ENCODE measurements around the gene LHX5.
"Not testable (repeated sequence)": the region's sequence is repeated elsewhere in the genome, so short reads cannot be mapped to it uniquely, and the experiment has no call there.

The LHX5 gene

GRCh38 chr12:113471619-113472171 lies at the start of gene LHX5:
Gene LHX5, minus strand, starts transcription at chr12:113471871. Its CDS starts 373 bp downstream, at chr12:113471498.
- DNase-seq = peak in 2 of 3 experiments; percentile 63 to 81

GRCh38 chr12:113519464-113520307 lies 48.0 kb upstream of the LHX5 start:
- peak in 2 of 3 experiments; percentile 36 to 44 for DNase-seq

DNA sequence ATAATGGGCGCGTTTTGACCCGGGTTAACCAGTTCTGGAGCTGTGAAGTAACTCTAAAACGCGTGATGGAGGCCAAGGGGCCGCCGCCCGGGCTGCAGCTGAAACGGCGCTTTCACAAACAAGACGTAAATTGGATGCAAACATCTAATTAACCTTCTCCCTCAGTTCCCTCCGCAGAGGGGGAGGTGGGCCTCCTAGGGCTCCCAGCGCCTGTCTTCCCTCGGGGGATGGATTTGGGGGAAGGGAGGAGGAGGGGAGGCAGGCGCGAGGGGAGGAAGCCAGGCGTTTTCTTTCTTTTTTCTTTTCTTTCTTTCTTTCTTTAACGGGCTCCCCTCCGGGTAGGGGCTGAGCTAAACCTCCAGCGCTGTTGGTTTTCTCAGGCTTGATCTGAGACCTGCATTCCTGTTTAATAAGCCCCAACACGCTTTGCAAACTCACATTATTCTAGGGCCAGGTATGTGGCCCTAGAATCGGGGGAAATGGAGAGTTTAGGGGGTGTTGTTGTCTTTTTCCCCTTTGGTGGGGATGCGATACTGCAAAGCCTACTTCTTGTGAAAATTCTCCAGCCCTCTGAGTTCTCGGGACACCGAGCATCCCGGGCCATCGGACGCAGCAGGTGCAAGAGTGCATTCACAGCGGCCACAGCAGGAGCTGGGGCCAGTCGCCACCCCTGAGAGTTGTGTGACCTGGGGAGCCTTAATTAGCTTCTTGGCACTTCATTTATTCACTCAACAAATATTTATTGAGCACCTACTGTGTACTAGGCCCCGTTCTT lies 43.6 kb upstream of the LHX5 start:
- DNase-seq = peak in 2 of 3 experiments; percentile 75 to 91

DNA sequence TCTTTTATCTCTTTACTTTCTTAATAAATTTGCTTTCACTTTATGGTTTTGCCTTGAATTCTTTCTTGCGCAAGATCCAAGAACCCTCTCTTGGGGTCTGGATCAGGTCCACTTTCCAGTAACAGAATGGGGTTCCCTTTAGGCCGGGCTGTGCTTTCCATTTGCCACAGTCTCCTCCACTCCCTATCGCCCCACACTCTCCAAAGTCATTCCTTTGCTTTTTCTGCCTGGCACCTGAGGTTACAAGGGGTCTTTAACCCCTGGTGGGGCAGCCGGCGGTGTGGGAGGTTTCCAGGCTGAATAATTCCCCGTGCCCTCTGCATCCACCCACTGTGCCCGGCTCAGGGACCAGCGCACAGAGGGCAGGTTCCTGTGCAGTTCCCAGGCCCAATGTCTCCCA lies 42.9 kb upstream of the LHX5 start:
- no peak for DNase-seq

GRCh38 chr12:113512568-113512967 lies 40.9 kb upstream of the LHX5 start:
- no peak for DNase-seq

- DNase-seq = peak in 1 of 3 experiments; percentile 23
Observed at GRCh38 chr12:113506867-113507266, 35.2 kb upstream of the LHX5 start.

- no peak for DNase-seq
Observed at GRCh38 chr12:113505941-113506340, 34.3 kb upstream of the LHX5 start.

GRCh38 chr12:113504917-113505316 lies 33.2 kb upstream of the LHX5 start:
- DNase-seq = no peak

DNA sequence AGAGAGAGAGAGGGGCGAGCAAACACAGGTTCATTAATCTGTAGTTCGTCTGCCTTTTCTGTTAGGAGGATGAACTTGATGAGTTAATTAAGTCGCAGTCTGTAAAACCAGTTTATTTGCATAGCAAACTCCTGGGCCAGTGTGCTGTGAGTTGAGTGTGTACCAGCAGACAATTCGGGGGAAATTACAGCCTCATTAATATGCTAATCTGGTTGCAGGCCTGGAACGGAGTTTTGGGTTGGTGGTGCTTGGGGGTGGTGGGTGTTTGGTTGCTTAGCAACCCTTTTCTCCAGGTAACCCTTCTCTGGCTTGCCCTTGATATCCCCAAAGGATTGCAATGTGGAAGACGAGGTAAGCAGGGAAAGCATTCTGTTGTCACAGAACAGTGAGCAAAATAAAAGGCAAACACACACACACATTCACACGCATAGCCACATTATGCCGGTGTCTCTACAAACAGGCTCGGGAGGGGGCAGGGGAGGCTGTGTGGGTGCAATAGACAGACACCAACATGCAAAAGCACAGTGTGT lies 29.2 kb upstream of the LHX5 start:
- peak in 2 of 3 experiments; percentile 44 to 60 for DNase-seq

DNA sequence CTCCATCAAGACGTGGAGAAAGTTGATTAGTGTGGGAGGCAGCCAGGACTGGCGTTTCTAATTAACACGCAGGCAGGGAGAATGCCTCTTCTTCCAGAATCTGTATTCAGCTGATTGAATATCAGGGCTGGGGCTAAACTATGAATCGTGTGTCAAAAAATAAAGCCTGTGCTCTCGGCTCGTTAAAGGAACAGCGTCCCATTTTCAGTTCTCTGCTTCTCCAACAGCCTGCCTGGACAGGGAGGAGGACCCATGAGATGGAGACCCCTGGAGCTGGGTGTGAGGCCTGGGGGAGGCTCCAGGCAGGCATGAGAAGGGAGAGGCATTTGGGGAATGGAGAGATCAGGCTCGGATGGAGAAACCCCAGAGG lies 28.6 kb upstream of the LHX5 start:
- no peak for DNase-seq

GRCh38 chr12:113498490-113498889 lies 26.8 kb upstream of the LHX5 start:
- DNase-seq = peak in 1 of 3 experiments; percentile 26

DNA sequence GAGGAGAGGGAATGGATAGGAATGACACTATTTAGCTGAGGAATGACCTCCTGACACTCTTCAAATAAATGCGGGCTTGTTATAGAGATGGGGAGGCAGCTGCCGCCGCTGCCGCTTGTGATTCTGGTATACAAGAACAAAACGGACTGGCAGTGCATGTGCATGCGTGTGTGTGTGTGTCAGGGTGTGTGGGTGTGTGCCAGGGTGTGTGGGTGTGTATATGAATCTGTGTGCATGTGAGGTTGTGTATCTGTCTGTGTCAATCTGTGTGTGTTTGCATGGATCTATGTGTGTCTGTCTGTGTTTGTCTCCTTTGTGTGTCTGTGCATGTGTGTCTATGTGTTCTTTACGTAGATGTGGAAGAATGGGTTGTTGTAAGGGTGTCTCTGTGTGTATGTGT lies 26.0 kb upstream of the LHX5 start:
- no peak for DNase-seq

GRCh38 chr12:113495941-113496340 lies 24.3 kb upstream of the LHX5 start:
- DNase-seq = not testable (repeated sequence)

DNA sequence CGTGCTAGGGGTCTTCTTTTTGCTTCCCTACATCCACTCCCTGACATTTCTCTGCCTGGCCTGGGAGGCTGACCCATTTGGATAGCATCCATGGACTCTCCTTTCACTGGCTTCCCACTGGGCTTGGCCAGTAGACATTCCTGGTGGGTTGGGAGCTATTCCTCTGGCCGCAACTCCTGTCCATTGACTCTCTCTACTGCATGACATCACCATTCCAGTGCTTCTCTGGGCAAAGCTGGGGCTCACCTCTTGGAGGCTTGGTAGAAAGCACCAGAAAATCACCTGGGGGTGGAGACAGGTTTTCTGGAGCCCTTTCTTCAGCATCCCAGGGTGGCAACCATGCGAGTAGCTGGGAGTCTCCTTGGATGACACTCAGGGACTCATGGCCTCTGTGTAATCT lies 16.7 kb upstream of the LHX5 start:
- DNase-seq = no peak

DNA sequence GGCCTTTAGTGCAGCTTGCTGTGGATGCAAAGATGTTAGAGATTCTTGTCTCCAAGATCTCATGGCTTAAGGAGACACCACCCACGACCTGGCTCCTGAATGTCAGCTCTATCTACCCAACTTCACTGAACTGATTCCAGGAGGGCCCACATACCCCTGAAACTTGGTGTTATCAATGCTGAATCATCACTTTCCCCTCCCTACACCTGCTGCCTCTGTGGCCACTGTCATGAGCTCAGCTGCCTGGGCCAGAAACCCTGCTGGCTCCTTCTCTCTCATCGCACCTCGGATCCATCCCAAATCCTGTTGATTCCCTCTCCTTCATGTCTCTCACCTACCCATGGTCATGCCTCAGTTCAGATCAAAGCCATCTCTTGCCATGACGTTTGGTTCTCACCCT lies 15.1 kb upstream of the LHX5 start:
- DNase-seq = no peak

DNA sequence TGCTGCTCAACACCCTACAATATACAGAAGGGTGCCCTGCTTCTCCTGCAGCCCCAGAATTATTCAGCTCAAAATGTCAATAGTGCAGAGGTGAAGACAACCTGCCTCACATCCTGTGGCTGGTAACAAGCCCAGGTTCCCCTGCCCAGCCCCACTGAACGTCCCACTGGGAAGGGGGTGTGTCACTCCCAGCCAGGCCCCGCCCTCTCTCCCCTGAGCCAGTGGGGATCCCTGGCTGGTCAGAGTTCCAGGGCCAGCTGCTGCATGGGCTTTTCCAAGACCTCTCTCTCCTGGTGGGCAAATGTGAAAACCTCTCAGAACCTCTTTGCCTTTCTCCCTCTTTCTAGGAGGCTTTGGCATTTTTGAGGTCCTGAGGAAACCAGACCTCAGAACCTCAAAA lies 13.7 kb upstream of the LHX5 start:
- DNase-seq = no peak

- DNase-seq = no peak
Observed at GRCh38 chr12:113482334-113482733, 10.7 kb upstream of the LHX5 start.

DNA sequence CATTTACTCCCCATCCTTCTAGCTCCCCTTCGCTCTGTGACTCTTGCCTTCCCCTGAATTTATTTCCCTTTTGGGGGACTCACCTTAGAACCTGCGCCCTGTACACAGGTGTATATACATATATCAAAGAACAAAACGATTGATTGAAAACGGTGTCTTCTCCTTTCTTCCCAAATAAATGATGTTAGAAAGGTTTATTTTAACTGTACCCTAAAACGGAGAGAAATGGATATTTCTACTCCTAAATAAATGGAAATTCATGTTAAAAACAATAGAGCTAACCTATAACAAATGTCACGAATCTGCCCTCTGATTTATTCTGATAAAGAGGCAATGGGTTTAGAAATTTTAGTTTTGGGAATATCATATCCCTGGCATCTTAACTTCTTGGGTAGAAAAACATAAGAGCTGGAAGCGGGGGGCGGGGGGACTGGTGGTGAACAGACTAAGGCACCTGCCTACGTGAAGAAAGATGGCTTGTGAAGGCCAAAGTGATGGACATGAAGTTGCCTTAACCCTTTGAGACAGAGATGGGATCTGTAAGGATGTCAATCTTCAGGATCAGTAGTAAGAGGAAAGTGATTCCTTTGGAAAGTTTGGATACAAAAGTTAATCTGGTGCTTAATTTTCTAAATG lies 8.8 kb upstream of the LHX5 start:
- DNase-seq = no peak

GRCh38 chr12:113479590-113480335 lies 8.1 kb upstream of the LHX5 start:
- peak in 1 of 3 experiments; percentile 21 for DNase-seq

DNA sequence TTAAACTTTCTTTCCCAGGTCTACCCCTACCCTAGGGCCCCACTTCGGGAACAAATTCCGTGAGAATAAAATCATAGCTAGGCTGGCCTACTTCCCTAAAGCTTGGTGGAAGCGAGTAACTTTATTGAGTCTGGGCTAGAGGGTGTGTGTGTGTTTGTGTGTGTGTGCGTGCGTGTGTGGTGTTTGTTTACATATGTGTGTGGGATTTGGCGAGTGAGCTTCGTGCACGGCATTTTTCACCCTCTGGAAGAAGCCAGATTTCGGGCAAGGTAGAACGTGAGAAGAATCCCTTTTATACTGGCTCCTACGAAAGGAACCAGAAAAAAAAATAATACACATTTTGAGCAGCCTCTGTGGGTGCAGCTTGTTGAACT lies 7.5 kb upstream of the LHX5 start:
- DNase-seq = no peak

DNA sequence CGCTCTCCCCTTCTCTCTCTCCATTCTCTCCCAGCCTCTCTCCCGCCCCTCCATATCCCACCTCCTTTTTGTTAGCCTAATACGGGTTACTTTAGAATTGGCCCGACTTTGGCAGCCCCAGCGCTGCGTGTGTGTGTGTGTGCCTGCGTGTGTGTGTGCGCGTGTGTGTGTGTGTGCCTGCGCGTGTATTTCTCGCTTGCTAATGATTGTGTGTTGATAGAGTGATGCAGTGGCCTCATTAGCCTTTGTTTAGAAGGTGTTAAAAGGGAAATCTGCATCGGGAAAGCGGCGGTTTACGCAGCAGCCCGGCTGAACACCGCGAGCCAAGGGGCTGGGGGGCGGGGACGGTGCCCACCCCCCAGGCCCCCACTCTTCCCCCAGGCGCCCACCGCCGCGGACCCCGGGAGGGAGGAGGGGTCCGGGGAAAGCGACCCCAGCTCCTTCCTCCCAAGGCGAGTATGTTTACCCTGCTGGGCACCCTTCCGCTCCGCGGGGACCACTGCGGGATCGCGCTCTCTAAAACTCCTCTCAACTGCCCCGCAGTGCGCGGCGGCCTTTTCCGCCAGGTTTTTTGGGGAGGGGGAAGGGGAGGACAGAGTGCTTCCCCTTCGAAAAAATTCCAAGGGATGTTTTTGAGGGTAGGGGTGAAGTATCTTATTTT lies 6.8 kb upstream of the LHX5 start:
- no peak for DNase-seq

DNA sequence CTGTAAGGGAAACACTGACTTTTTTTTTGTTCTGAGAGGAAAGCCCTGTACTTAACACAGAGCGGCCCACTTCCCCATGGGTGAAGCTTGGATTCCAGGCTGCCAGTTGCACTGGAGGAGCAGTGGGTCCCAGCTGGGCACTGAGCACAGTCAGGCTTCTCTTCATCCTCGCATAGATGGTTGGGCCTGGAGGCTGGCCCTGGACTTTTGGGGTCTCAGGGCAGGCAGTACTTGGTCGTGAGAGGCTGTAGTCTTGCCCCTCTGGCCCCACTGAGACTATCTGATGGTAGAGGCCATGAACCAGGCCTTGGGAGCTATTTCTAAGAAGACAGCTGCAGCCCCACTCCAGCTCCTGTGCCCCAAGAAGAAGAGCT lies 6.2 kb upstream of the LHX5 start:
- DNase-seq = no peak
